ENCODE results near the gene PLPPR5. TPM values are rescaled to one million over a fixed set of nuclear protein-coding genes. Genes with fewer than 3 reads are reported as not detected.

PLPPR5 gene
- total RNA-seq, 4 donors from 2014 or later: 0.17 TPM; not detected in 2

DNA sequence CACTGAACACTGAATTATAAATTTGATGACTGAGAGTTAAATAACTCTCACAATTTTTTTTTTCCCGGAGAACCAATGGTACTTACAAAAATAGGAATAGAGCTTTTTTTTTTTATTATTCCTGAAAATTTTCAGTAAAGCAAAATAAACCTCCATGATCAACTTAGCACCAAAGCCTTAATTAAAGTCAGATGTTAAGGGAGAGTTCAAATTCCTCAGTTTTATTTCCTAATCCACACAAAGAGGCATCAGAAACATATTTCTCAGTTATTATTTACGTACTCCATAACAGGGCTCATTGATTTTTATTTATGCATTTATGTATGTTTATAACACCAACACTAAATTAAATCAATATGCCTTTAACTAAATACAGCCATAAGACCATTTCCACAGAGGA is 55.5 kb downstream of the PLPPR5 start:
- Histone ChIP-seq H3K36me3 (no peaks in the 10 kb centered on the region), H3K27ac (replicated peaks in 1 of 4) (no peak overlapping the region), H3K9me3 (no peaks in the 10 kb centered on the region), H3K27me3 (no peaks in the 10 kb centered on the region), H3K4me1 (no peaks in the 10 kb centered on the region), H3K4me3 (no peak overlapping the region)
- intact Hi-C loops (cut with DNase I): no loop called here
- TF ChIP-seq POLR2AphosphoS5 (IDR thresholded peaks at IDR 0.05) (no peak), EP300 (IDR thresholded peaks at IDR 0.05) (no peak), POLR2A (IDR thresholded peaks at IDR 0.05; ENCODE audit: low read depth) (no peak)
- TF ChIP-seq, protein P1, sequence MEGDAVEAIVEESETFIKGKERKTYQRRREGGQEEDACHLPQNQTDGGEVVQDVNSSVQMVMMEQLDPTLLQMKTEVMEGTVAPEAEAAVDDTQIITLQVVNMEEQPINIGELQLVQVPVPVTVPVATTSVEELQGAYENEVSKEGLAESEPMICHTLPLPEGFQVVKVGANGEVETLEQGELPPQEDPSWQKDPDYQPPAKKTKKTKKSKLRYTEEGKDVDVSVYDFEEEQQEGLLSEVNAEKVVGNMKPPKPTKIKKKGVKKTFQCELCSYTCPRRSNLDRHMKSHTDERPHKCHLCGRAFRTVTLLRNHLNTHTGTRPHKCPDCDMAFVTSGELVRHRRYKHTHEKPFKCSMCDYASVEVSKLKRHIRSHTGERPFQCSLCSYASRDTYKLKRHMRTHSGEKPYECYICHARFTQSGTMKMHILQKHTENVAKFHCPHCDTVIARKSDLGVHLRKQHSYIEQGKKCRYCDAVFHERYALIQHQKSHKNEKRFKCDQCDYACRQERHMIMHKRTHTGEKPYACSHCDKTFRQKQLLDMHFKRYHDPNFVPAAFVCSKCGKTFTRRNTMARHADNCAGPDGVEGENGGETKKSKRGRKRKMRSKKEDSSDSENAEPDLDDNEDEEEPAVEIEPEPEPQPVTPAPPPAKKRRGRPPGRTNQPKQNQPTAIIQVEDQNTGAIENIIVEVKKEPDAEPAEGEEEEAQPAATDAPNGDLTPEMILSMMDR (IDR thresholded peaks at IDR 0.05): no peak
- 32% methylated on average over 2 of the region's 2 CpGs for WGBS
- DNase-seq (ENCODE audit: extremely low spot score): no peak

DNA sequence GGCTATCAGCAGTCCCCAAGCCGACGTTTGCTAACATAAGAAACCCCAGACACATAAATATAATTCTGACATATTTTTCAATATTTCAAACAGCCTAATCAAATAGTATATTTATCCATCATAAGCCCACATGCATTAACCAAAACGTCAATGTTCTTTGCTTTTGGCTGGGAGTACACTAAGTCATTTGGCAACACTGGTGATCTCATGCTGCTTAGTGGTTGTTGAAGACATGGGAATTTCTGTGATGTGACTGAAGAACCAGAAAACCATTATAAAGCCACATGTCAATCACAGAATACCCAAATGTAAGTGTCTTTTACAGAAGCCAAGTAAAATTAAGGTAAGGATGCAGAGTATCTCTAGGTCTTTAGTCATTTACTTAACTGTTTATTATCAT is 57.6 kb downstream of the PLPPR5 start:
- 82% methylated on average over 3 of the region's 3 CpGs for WGBS
- intact Hi-C loops (cut with DNase I): no loop called here
- no peaks in the 10 kb centered on the region for H3K4me1 ChIP-seq
- no peaks in the 10 kb centered on the region for H3K36me3 ChIP-seq
- DNase-seq (ENCODE audit: extremely low spot score): no peak
- H3K27ac ChIP-seq (replicated peaks in 1 of 4): no peak overlapping the region
- TF ChIP-seq POLR2AphosphoS5 (IDR thresholded peaks at IDR 0.05) (no peak), POLR2A (IDR thresholded peaks at IDR 0.05; ENCODE audit: low read depth) (no peak), EP300 (IDR thresholded peaks at IDR 0.05) (no peak)
- TF ChIP-seq, protein P1 (IDR thresholded peaks at IDR 0.05): no peak
- no peak overlapping the region for H3K4me3 ChIP-seq
- H3K27me3 ChIP-seq: no peaks in the 10 kb centered on the region
- H3K9me3 ChIP-seq: no peaks in the 10 kb centered on the region

DNA sequence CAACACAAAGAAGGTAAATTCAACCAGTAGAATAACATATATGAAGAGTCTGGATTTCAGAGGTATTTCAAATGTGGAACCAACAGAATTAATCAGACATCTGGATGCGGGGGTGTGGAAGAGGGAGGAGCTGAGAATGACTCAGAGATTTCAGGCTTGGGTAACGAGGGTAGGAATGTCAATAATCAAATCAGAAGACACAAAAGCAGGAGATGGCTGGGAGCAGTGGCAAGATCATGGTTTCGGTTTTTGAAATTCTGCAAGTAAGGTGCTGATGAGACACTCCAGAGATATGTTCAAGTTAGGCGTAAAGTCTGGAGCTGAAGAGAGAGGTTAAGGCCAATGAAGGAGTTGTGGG is 64.0 kb downstream of the PLPPR5 start:
- 78% methylated on average over 4 of the region's 4 CpGs for WGBS
- no peak overlapping the region for H3K4me3 ChIP-seq
- no peaks in the 10 kb centered on the region for H3K27me3 ChIP-seq
- H3K4me1 ChIP-seq: no peaks in the 10 kb centered on the region
- H3K36me3 ChIP-seq: no peaks in the 10 kb centered on the region
- TF ChIP-seq, protein P1 (IDR thresholded peaks at IDR 0.05): no peak
- TF ChIP-seq EP300 (IDR thresholded peaks at IDR 0.05) (no peak), POLR2A (IDR thresholded peaks at IDR 0.05; ENCODE audit: low read depth) (no peak), POLR2AphosphoS5 (IDR thresholded peaks at IDR 0.05) (no peak)
- DNase-seq (ENCODE audit: extremely low spot score): no peak
- H3K27ac ChIP-seq (replicated peaks in 1 of 4): no peak overlapping the region
- intact Hi-C loops (cut with DNase I): no loop called here
- no peaks in the 10 kb centered on the region for H3K9me3 ChIP-seq

DNA sequence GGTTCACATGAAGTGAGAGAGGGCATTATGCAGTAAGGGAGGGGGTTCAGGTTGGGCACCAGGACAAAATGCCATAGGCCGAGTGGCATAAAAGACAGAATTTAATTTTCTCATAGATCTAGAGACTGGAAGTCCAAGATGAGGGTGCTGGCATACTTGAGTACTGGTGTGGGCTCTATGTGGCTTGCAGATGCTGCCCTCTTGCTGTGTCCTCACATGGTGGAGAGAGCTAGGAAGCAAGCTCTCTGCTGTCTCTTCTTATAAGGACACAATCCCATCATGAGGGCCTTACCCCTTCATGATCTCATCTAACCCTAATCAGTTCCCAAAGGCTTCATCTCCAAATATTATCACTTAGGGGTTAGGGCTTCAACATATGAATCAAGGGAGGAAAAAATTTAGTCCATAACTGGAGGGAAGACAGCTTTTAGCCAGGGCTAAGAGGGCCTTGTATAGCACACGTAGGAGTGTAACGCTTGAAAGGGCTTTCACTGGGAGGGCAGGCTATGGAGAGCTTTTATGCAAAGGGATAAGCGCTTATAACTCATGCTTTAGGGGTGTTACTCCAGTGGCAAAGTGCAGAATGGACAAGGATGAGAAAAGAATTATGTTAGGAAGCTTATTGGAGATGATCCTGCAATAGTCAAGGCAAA is 64.5 kb downstream of the PLPPR5 start:
- 92% methylated on average over 4 of the region's 4 CpGs for WGBS
- no peak overlapping the region for H3K27ac ChIP-seq (replicated peaks in 1 of 4)
- no peak for DNase-seq (ENCODE audit: extremely low spot score)
- H3K36me3 ChIP-seq: no peaks in the 10 kb centered on the region
- H3K9me3 ChIP-seq: no peaks in the 10 kb centered on the region
- no peak overlapping the region for H3K4me3 ChIP-seq
- intact Hi-C loops (cut with DNase I): no loop called here
- no peaks in the 10 kb centered on the region for H3K27me3 ChIP-seq
- no peaks in the 10 kb centered on the region for H3K4me1 ChIP-seq
- TF ChIP-seq POLR2A (IDR thresholded peaks at IDR 0.05; ENCODE audit: low read depth) (no peak), EP300 (IDR thresholded peaks at IDR 0.05) (no peak), POLR2AphosphoS5 (IDR thresholded peaks at IDR 0.05) (no peak)
- TF ChIP-seq, protein P1 (IDR thresholded peaks at IDR 0.05): no peak

DNA sequence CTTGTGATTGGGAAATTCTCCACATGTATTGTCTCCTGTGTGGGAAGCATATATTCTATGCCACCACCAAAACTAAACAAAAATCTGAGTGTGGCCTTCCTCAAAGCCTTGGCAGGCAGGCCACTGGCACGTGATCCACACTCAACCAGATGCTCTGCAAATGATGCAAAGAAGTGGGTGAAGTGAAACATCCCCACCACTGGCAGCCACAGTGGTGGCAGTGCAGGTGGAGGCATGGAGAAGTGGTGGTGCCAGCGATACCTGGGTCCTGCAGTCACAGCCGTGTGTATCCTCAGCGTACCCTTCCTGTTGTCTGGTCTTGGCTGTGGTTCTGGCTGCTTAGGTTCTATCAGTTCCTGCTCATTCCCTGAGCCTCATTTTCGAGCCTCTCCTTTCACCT is 65.2 kb downstream of the PLPPR5 start:
- H3K27me3 ChIP-seq: no peaks in the 10 kb centered on the region
- 87% methylated on average over 5 of the region's 5 CpGs for WGBS
- intact Hi-C loops (cut with DNase I): no loop called here

More for the DNA sequence above, 65.2 kb downstream of the PLPPR5 start:
- no peaks in the 10 kb centered on the region for H3K36me3 ChIP-seq
- DNase-seq (ENCODE audit: extremely low spot score): no peak
- H3K4me1 ChIP-seq: no peaks in the 10 kb centered on the region
- TF ChIP-seq EP300 (IDR thresholded peaks at IDR 0.05) (no peak), POLR2AphosphoS5 (IDR thresholded peaks at IDR 0.05) (no peak), POLR2A (IDR thresholded peaks at IDR 0.05; ENCODE audit: low read depth) (no peak)
- TF ChIP-seq, protein P1 (IDR thresholded peaks at IDR 0.05): no peak
- H3K27ac ChIP-seq (replicated peaks in 1 of 4): no peak overlapping the region
- H3K4me3 ChIP-seq: no peak overlapping the region
- no peaks in the 10 kb centered on the region for H3K9me3 ChIP-seq
